ENCODE data around the gene EEF1AKMT1.

DNA sequence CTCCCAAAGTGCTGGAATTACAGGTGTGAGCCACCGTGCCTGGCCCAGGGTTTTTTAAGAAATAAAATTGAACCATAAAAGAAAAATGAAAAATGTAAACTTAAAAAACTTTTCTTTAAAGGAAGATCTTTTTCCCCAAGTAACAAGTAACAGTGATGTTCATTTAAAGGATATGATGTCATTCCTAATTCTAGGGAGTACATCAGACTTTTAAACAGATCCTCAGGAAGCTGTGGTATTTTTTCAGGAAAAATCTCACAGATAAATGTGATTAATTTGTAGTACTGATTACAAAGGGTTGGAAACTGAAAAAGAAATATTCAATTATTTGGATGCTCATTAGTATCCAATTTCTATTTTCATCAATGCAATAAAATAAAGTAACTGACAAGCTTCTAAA lies 14.6 kb upstream of the EEF1AKMT1 start:
- TF ChIP-seq, protein P1, sequence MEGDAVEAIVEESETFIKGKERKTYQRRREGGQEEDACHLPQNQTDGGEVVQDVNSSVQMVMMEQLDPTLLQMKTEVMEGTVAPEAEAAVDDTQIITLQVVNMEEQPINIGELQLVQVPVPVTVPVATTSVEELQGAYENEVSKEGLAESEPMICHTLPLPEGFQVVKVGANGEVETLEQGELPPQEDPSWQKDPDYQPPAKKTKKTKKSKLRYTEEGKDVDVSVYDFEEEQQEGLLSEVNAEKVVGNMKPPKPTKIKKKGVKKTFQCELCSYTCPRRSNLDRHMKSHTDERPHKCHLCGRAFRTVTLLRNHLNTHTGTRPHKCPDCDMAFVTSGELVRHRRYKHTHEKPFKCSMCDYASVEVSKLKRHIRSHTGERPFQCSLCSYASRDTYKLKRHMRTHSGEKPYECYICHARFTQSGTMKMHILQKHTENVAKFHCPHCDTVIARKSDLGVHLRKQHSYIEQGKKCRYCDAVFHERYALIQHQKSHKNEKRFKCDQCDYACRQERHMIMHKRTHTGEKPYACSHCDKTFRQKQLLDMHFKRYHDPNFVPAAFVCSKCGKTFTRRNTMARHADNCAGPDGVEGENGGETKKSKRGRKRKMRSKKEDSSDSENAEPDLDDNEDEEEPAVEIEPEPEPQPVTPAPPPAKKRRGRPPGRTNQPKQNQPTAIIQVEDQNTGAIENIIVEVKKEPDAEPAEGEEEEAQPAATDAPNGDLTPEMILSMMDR (IDR thresholded peaks at IDR 0.05), result no peak
- no peak for TF ChIP-seq POLR2A (IDR thresholded peaks at IDR 0.05)
- TF ChIP-seq EP300 (IDR thresholded peaks at IDR 0.05), result no peak

Data from suprapubic skin (tissue), 3 donors.